GM10847 (cell line): ENCODE data around the gene SLC16A5.

ENCODE experiments used
- POLR2A ChIP-seq: IDR thresholded peaks from 2 replicates; pipeline ENCODE4 v1.6.1; 2011; ENCODE audit not compliant: insufficient read length; ENCODE audit errors: extremely low read depth

SLC16A5 gene

DNA sequence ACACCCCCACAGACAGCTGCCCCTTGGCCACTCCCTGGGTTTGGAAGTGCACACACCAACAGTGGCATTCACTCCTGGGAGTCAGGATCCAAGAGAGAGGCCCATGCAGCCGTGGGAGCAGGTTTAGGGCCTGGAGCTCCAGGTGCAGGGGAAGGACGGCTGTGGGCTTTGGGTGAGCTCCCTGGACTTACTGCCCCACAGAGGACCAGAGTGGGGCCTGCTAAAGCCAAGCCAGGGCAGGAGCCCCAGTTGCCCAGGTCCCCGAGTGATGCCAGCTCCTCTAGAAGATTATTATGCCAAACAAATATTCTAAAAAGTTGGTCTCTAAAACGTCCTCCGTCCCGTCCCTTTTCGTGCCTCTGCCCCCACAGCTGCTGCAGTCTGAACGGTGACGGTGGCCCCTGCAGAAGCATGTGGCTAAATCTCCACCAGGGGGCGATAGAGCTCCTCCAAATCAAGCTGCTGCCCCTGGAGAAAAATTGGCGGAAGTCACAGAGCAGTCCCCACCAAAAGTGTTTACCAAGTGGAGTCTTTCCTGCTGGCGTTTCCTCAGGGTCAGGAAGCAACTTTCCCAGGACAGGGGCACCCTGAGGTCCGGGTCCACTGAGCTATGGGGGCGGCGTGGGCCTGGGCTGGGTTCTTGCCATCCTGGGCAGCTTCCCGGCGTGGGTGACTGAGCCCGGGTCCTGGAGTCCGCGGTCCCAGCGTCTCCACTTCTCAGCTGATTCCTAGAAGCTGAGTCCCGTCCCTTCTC lies 26.2 kb downstream of the SLC16A5 start:
- TF ChIP-seq POLR2A = no peak

DNA sequence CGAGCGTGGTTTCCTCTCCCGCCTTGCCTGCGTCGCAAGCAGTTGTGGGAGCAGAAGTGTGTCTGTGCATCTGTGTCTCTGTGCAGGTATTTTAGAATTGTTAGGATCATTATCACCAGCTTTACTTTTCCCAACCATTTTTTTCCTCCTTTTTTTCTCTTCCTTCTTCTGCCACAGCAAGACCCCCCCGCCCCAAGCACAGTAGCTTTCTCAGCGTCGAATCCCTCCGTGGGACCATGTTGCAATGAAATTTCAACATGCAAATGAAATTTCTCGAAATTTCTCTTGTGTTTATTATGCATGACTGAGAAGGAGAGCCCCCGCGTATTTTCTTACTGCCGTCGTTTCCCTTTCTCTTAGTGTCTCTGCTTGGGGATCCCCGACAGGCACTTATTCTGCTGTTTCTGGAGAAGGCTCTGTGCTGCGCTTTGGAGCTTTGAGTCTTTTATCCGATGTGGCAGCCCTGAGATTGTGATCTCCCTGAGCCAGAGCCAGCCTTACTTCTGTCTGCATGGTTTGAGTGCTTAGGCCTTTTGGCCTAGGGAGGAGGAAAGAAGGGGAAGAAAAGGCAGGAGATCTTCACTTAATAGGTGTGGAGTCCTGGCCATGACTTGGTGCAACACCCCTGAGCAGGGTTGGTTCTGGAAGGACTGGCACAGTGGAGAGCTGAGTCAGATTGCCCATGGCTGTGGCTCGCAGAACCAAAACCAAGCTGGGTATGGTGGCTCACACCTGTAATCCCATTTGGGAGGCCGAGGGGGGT lies 27.0 kb downstream of the SLC16A5 start:
- no peak for TF ChIP-seq POLR2A

DNA sequence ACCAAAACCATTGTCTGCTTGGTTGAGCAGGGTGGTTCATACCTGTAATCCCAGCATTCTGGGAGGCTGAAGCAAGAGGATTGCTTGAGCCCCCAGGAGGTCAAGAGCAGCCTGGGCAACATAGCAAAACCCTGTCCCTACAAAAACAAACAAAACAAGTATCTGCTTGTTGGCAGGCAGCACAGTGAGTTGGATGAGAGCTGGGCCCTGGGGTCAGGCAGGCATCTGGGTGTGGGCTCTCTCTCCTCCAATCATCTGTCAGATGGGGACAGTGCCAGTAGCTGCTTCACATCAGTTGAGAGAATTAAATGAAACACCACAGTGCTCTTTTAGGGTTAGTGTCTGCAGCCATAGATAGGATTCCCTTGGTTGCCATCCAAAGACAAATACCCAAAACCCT lies 27.8 kb downstream of the SLC16A5 start:
- TF ChIP-seq POLR2A = no peak

GRCh38 chr17:75116737-75117136 lies 29.0 kb downstream of the SLC16A5 start:
- no peak for TF ChIP-seq POLR2A

DNA sequence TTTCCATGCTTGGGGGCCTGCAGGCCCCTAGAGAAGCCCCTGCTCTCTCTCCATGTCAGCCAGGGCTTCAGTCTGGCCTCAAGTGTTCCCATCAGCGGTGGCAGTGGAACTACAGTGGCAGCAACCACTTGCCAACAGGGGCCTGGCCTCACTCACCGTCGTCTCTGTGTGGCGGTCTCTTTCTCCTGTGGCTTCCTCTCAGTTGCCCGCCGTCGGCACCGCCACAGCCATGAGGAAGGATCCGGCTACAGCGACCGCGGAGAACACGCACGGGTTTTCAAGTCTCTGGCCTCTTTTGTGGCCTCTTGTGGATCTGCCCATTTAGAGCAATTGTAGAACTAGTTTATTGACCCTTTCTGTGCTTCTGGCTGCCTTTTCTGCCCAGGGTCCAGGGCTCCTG lies 30.6 kb downstream of the SLC16A5 start:
- TF ChIP-seq POLR2A = no peak

DNA sequence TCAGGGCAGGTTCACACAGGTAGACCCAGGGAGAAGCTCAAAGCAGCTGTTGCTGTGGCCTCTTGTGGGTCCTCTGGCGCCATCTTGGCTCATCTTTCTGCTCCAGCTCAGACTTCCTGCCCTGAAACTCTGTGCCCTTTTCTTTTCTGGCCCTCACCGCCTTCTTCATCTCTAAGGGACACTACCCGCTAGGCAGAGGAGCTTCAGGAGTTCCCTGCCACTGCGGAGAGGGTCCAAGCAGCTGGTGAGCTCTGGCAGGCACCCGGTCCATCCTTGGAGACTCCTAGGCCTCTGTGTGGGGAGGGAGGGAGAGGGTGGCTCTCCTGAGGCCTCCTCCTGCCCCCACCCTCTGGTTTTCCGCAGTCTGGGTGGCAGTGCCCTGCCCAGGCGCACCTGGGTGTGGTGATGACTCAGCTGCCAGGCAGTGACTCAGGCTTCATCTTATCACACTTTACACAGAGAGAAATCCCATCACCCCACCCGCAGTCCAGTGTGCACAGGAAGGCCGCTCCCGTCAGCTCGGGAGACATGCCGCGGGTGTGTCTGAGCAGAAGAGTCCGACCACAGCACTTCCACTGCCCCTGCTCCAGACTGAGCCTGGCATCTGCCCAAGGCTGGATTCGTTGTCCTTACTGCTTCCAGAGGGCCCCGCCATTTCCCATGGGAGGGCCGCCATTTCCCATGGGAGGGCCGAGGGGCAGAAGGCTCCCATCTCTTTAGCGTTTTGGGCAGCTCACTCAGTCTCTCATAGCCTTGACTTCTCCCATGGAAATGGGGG lies 36.5 kb downstream of the SLC16A5 start:
- TF ChIP-seq POLR2A = no peak

GRCh38 chr17:75124819-75125162 lies 37.0 kb downstream of the SLC16A5 start:
- TF ChIP-seq POLR2A = no peak

DNA sequence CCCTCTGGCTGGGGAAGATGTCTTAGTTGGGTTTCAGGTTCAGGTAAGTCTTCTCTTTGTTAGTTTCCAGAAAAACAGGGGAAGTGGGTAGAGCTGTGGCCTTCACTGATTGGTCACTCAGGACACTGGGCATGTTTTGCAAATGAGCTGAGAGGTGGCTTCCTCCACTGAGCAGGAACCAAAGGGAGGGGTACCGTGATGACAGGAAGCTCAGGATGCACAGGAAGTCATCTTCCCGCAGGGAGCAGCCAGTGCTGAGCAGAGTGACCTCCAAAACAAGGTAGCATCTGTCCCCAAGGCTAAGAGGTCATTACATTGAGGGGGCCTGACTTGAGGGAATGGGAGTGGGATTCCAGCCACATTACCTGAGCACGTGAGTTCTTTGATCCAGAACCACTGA lies 38.2 kb downstream of the SLC16A5 start:
- no peak for TF ChIP-seq POLR2A

DNA sequence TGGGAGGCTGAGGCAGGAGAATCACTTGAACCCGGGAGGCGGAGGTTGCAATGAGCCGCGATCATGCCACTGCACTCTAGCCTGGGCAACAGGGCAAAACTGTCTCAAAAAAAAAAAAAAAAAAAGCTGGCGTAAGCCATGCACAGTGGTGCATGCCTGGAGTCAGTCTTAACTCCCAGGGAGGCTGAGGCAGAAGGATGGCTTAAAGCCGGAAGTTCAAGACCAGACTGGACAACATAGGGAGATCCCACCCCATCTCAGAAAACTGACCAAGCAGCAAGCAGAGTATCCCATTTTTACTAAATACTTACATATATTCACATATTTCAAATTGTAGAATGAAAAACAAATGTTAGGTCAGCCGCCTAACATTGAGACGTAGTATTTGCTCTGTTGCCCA lies 39.2 kb downstream of the SLC16A5 start:
- no peak for TF ChIP-seq POLR2A

GRCh38 chr17:75128694-75129505 lies 41.1 kb downstream of the SLC16A5 start:
- no peak for TF ChIP-seq POLR2A

- TF ChIP-seq POLR2A = no peak
These were observed 41.8 kb downstream of the SLC16A5 start for GRCh38 chr17:75129576-75129975.

DNA sequence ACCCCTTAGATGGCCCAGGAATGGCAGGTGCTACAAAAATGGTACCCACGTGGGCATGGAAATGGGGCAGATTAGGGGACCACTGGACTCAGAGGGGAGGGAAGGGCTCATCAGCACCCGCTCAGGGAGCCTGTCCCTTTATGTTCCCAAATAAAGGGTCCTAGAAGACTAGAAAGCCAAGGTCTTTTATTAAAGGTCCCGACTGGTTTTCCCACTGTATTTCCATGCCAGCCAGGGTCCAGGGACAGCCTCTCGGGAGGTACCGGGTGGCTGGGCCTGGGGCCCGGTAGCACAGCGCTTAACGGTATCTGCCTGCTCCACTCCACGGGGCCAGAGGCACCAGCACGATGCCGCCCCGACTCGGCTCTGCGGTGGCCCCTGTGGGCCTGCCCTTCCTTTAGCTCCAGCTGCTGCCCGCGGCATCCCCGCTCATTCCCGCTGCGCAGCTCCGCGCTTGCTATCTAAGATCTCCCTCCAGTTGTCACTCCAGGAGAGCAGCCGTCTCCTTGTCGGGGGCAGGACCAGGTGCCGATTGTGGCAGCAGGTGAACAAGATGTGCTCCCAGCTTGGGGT lies 42.4 kb downstream of the SLC16A5 start:
- no peak for TF ChIP-seq POLR2A

DNA sequence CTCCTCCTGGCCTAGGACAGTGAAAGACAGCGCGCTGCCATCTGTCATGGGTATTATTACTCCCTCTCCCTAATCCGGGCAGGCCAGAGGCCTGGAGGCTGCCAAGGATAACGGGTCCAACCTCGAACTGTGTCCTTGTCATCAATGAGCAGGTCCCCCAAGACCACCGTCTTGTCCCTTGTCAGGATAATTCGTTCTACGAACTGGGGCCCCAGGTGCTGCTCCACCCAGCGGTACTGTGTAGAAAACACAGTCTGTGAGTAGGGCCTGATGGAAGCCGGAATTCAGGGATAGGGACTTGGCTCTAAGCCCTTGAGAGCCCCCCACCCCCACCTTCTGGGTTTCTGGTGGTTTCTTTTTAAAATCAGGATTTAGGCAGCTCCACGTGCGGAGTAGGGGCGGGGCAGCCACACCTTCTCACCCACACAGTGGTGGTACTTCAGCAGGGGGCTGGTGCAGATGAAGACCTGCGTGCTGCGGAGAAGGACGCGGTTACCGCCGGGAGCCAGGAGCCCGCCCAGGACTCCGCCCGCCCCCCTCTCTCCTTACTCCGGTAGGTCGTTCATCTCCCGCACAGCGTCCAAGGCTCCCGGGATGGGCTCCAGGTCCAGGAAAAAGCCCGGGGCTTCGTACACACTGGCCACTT lies 43.0 kb downstream of the SLC16A5 start:
- peak; percentile 13 for TF ChIP-seq POLR2A

DNA sequence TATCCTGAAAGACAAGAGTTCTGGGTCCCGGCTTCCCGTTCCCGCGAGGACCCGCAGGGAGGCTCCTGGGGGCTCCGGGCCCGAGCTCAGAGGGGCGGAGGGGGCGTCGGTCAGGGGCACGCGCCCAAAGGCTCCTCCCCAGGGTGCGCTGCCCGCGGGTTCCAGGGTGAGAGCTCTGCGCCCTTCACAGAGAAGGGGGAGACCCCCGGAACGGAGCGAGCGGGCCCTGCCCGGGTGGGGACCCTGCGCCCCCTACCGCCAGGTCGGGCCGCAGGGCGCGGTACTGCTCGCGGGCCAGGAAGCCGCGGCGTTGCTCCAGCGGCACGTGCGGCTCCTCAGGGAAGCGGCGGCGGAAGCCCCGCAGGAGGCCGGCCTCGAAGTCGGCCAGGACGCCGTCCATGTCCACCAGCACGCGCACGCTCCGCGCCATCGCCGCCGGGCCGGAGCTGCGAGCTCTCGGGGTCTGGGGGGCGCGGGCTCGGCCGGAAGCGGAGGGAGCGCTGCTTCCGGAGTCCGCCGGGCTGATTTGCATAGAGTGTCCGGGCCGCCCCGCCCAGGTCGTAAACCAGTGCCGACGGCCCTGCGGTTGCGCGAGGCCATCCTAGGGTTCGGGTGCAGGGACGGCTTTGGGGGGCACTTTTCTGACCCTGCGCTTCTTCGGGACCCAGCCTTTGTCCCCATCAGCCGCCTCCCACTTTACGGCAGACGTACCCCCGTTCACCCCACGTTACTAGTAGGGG lies 43.7 kb downstream of the SLC16A5 start, which contains the start of gene NT5C:
TSS of gene NT5C (minus strand) at position 465 of the 740 bp plus-strand sequence. CDS start at position 430, 35 bp downstream.
- TF ChIP-seq POLR2A = peak; percentile 86

GRCh38 chr17:75133001-75133400 lies 45.2 kb downstream of the SLC16A5 start:
- TF ChIP-seq POLR2A = no peak
